Panc1 (cell line): ENCODE results near the gene XBP1. TPM values are rescaled to one million over a fixed set of nuclear protein-coding genes. Genes with fewer than 3 reads are reported as not detected.

Source experiments
- ATAC-seq: fragments of 200-7000 bp; cut with Tn5 transposase; 2 replicates; pipeline ENCODE4 v1.9.1; 2020; ENCODE audit warnings: mild to moderate bottlenecking, moderate library complexity
- BruUV-seq: library from RNA; stranded (reverse); fragments of 400-500 nt; replicated peaks from 2 replicates; lab custom pipeline; 2021; lab: Mats Ljungman, UMichigan
- CTCF ChIA-PET: fragments of 300-600 bp; sonication (Branson Sonifier 250); formaldehyde crosslinking; loops from one replicate; lab custom pipeline; 2022; ENCODE audit warnings: antibody characterized with exemption; lab: Charles Lee
- POLR2A ChIA-PET: fragments of 300-600 bp; sonication (Branson Sonifier 250); formaldehyde crosslinking; loops from one replicate; lab custom pipeline; 2022; ENCODE audit warnings: antibody characterized with exemption; lab: Charles Lee
- DNase-seq: peaks from one replicate; pipeline ENCODE4 v3.0.0-alpha.2; 2010; ENCODE audit warnings: low read depth, low spot score
- H3K27ac ChIP-seq: 2 replicates; pipeline ENCODE4 v1.5.1; 2011; ENCODE audit warnings: mild to moderate bottlenecking, low read length, inconsistent platforms
- H3K27me3 ChIP-seq: fragments of 200-500 bp; sonication (Bioruptor generic); 2 replicates; pipeline ENCODE4 v1.6.0; 2014; ENCODE audit warnings: low read length, inconsistent platforms; ENCODE audit not compliant: control insufficient read depth, insufficient read depth
- H3K36me3 ChIP-seq: fragments of 200-500 bp; sonication (Bioruptor generic); 2 replicates; pipeline ENCODE4 v1.5.1; 2014; ENCODE audit warnings: inconsistent platforms, mild to moderate bottlenecking, low read length, moderate library complexity; ENCODE audit not compliant: control insufficient read depth, insufficient read depth
- H3K4me1 ChIP-seq: 2 replicates; pipeline ENCODE4 v1.5.1; 2011; ENCODE audit warnings: inconsistent platforms, mild to moderate bottlenecking, low read length, moderate library complexity; ENCODE audit not compliant: control insufficient read depth, insufficient read depth
- H3K4me3 ChIP-seq, 2 experiments: 2 replicates each; pipeline ENCODE4 v1.5.1; 2011 to 2012; ENCODE audit warnings: low read depth in 2 of 2, low read length in 2 of 2, mild to moderate bottlenecking in 2 of 2, inconsistent platforms in 1 of 2, moderate library complexity in 1 of 2
- H3K9me3 ChIP-seq: fragments of 200-500 bp; sonication (Bioruptor generic); 2 replicates; pipeline ENCODE4 v1.5.1; 2014; ENCODE audit warnings: low read depth, mild to moderate bottlenecking, inconsistent platforms, low read length, moderate library complexity; ENCODE audit not compliant: control insufficient read depth, insufficient read depth
- POLR2AphosphoS5 ChIP-seq: IDR thresholded peaks from 2 replicates; pipeline ENCODE4 v1.6.1; 2012; ENCODE audit warnings: mild to moderate bottlenecking, low read depth, low read length, moderate library complexity
- SIN3A ChIP-seq: IDR thresholded peaks from 2 replicates; pipeline ENCODE4 v1.6.1; 2012; ENCODE audit warnings: low read depth, mild to moderate bottlenecking, low read length, moderate library complexity, borderline replicate concordance; ENCODE audit not compliant: insufficient read depth
- TCF7L2 ChIP-seq: IDR thresholded peaks from 2 replicates; pipeline ENCODE4 v1.6.1; 2011; ENCODE audit warnings: mild to moderate bottlenecking, low read depth, low read length, inconsistent platforms
- in situ Hi-C: cut with HindIII; loops from 2 replicates; pipeline ENCODE4 v1.10.0; 2016; ENCODE audit warnings: low sequenced_read_pairs, low pct_unique_long_range_greater_than_20kb
- intact Hi-C: fragments of 100-400 bp; cut with micrococcal nuclease; formaldehyde crosslinking; loops from one replicate; pipeline ENCODE4 v1.10.0; 2022; ENCODE audit not compliant: unreplicated experiment
- total RNA-seq: library from RNA; stranded (reverse); gene quantifications from one replicate; pipeline ENCODE4 v1.2.1, GENCODE V29; 2021; ENCODE audit not compliant: unreplicated experiment
- TF ChIP-seq, protein P1 (sequence below), 2 experiments: IDR thresholded peaks; 2 replicates each; pipeline ENCODE4 v1.6.1; 2011 to 2012; ENCODE audit warnings: low read depth in 2 of 2, control low read depth in 1 of 2, low read length in 1 of 2, mild to moderate bottlenecking in 1 of 2, moderate library complexity in 1 of 2; ENCODE audit not compliant: insufficient read depth in 1 of 2
- TF ChIP-seq, protein P2 (sequence below): fragments of 450-650 bp; IDR thresholded peaks from 2 replicates; pipeline ENCODE4 v1.5.1; 2017; ENCODE audit warnings: mild to moderate bottlenecking

The XBP1 gene
- total RNA-seq, 1 experiment from 2014 or later: 48.8 TPM

DNA sequence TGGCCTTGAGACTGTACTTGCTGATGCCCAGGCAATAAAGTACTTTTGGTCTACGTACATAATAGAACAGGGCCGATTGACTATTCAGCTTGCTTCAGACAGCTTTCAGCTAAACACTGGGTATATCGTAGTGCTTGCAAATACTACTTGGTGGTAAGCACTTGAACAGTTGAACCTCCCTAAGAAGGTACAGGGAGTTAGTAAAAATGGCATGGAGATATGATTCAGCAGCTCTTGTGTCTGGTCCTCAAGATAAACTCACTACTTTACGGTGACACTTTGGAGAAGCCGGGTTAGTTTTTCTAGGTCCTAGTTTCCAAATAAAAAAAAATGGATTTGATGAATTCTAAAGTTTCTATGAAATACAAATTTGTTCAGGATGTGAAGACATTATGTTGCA is 20.5 kb downstream of the XBP1 start:
- intact Hi-C loops (no loop called here), in situ Hi-C loops (no loop called here)
- peaks cover 12% of the 10 kb centered on the region for H3K36me3 ChIP-seq

DNA sequence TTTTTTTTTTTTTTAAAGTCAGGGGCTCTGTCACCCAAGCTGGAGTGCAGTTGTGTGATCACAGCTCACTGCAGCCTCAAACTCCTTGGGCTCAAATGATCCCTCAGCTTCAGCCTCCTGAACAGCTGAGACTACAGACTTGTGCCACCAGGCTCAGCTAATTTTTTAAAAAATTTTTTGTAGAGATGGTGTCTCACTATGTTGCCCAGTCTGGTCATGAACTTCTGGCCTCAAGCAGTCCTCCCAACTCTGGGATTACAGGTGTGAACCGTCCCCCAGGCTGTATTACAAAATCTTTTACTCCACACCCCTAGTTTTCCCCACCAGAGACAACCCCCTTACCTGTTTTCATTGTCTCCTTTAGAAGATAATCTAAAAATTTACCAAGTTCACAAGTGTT is 26.0 kb downstream of the XBP1 start:
- ChIA-PET POLR2A (no interaction called here), CTCF (no interaction called here)
- Histone ChIP-seq H3K27me3 (no peaks in the 10 kb centered on the region), H3K27ac (no peak overlapping the region), H3K36me3 (peaks cover 4% of the 10 kb centered on the region; the same call in 1 of the 2 replicates), H3K4me3 (no peak overlapping the region), H3K9me3 (no peaks in the 10 kb centered on the region), H3K4me1 (no peaks in the 10 kb centered on the region)
- in situ Hi-C loops (no loop called here), intact Hi-C loops (no loop called here)
- ATAC-seq (no peak), DNase-seq (no peak)
- no peak for TF ChIP-seq POLR2AphosphoS5
- BruUV-seq: no TSS peak

More for the DNA sequence above, 20.5 kb downstream of the XBP1 start:
- CTCF ChIA-PET: no interaction called here
- DNase-seq (no peak), ATAC-seq (no peak)
- H3K4me1 ChIP-seq: no peaks in the 10 kb centered on the region
- H3K9me3 ChIP-seq: no peaks in the 10 kb centered on the region
- POLR2A ChIA-PET: interaction anchor here (0.6 kb wide), 1 partner anchor 15 kb away, joined by 3 read pairs; no protein-coding TSS in a partner anchor
- BruUV-seq: TSS peak; percentile 18
- H3K27ac ChIP-seq: no peak overlapping the region
- H3K27me3 ChIP-seq: no peaks in the 10 kb centered on the region
- no peak overlapping the region for H3K4me3 ChIP-seq
- TF ChIP-seq, protein P1, sequence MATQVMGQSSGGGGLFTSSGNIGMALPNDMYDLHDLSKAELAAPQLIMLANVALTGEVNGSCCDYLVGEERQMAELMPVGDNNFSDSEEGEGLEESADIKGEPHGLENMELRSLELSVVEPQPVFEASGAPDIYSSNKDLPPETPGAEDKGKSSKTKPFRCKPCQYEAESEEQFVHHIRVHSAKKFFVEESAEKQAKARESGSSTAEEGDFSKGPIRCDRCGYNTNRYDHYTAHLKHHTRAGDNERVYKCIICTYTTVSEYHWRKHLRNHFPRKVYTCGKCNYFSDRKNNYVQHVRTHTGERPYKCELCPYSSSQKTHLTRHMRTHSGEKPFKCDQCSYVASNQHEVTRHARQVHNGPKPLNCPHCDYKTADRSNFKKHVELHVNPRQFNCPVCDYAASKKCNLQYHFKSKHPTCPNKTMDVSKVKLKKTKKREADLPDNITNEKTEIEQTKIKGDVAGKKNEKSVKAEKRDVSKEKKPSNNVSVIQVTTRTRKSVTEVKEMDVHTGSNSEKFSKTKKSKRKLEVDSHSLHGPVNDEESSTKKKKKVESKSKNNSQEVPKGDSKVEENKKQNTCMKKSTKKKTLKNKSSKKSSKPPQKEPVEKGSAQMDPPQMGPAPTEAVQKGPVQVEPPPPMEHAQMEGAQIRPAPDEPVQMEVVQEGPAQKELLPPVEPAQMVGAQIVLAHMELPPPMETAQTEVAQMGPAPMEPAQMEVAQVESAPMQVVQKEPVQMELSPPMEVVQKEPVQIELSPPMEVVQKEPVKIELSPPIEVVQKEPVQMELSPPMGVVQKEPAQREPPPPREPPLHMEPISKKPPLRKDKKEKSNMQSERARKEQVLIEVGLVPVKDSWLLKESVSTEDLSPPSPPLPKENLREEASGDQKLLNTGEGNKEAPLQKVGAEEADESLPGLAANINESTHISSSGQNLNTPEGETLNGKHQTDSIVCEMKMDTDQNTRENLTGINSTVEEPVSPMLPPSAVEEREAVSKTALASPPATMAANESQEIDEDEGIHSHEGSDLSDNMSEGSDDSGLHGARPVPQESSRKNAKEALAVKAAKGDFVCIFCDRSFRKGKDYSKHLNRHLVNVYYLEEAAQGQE (IDR thresholded peaks at IDR 0.05; ENCODE audit: insufficient read depth in 1 of 2, low read depth in 2 of 2, low read length in 1 of 2): no peak
- no peak for TF ChIP-seq TCF7L2

DNA sequence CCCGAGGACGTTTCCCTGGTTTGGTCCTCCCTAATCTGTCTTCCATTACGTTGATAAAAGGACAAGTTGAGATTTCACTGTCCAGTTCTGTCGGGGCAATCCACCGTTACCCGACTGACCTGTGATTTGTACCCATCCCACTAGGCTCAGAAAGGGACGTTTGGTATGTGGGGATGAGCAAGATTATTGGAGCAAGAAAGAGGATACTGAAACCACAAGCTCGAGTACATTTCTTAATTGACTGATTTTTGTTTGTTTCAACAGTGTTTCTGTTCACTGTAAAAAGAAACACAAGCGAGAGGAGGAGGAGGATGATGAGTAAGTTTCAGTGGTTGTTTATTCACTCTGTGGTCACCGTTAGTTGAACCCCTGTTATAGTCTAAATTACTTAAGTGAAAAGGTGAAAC is 26.9 kb downstream of the XBP1 start:
- in situ Hi-C loops (no loop called here), intact Hi-C loops (no loop called here)
- CTCF ChIA-PET: no interaction called here
- POLR2A ChIA-PET: interaction anchor here (0.5 kb wide), 1 partner anchor 153 kb away, joined by 6 read pairs; no protein-coding TSS in a partner anchor
- Histone ChIP-seq H3K36me3 (peaks cover 4% of the 10 kb centered on the region; the same call in 1 of the 2 replicates), H3K27ac (peak overlapping the region; percentile 89), H3K4me3 (peak overlapping the region; percentile 77 to 79), H3K27me3 (no peaks in the 10 kb centered on the region), H3K4me1 (no peaks in the 10 kb centered on the region), H3K9me3 (no peaks in the 10 kb centered on the region)
- no peak for DNase-seq
- ATAC-seq: peak; percentile 3; the same call in 1 of the 2 replicates
- TF ChIP-seq, protein P2, sequence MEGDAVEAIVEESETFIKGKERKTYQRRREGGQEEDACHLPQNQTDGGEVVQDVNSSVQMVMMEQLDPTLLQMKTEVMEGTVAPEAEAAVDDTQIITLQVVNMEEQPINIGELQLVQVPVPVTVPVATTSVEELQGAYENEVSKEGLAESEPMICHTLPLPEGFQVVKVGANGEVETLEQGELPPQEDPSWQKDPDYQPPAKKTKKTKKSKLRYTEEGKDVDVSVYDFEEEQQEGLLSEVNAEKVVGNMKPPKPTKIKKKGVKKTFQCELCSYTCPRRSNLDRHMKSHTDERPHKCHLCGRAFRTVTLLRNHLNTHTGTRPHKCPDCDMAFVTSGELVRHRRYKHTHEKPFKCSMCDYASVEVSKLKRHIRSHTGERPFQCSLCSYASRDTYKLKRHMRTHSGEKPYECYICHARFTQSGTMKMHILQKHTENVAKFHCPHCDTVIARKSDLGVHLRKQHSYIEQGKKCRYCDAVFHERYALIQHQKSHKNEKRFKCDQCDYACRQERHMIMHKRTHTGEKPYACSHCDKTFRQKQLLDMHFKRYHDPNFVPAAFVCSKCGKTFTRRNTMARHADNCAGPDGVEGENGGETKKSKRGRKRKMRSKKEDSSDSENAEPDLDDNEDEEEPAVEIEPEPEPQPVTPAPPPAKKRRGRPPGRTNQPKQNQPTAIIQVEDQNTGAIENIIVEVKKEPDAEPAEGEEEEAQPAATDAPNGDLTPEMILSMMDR: no peak
- TF ChIP-seq TCF7L2 (no peak), POLR2AphosphoS5 (no peak), SIN3A (no peak)
- TF ChIP-seq, protein P1 (IDR thresholded peaks at IDR 0.05; ENCODE audit: insufficient read depth in 1 of 2, low read depth in 2 of 2, low read length in 1 of 2): no peak
- TSS peak; percentile 88 for BruUV-seq
